Hepatocyte (in vitro differentiated cells): ENCODE data around the gene INTS12. TPM values are rescaled to one million over a fixed set of nuclear protein-coding genes. Genes with fewer than 3 reads are reported as not detected.

ENCODE experiments used
- DNase-seq: peaks from one replicate; pipeline ENCODE4 v3.0.0-alpha.2; 2016; ENCODE audit warnings: low spot score
- H2AFZ ChIP-seq: fragments of 200-600 bp; sonication (generic); 2 replicates; pipeline ENCODE4 v1.6.0; 2016; ENCODE audit warnings: antibody characterized with exemption, mild to moderate bottlenecking
- H3K27ac ChIP-seq: fragments of 200-600 bp; sonication (generic); 2 replicates; pipeline ENCODE4 v1.5.1; 2016; ENCODE audit warnings: mild to moderate bottlenecking
- H3K27me3 ChIP-seq: fragments of 200-600 bp; sonication (generic); 2 replicates; pipeline ENCODE4 v1.6.1; 2016
- H3K36me3 ChIP-seq: fragments of 200-600 bp; sonication (generic); replicated peaks from 2 replicates; pipeline ENCODE4 v1.5.1; 2016; ENCODE audit warnings: low read depth; ENCODE audit not compliant: insufficient read depth
- H3K4me1 ChIP-seq: fragments of 200-600 bp; sonication (generic); 2 replicates; pipeline ENCODE4 v1.5.1; 2016; ENCODE audit warnings: mild to moderate bottlenecking, moderate library complexity; ENCODE audit not compliant: insufficient read depth
- H3K4me2 ChIP-seq: fragments of 200-600 bp; sonication (generic); 2 replicates; pipeline ENCODE4 v1.6.0; 2016
- H3K4me3 ChIP-seq: fragments of 200-600 bp; sonication (generic); 2 replicates; pipeline ENCODE4 v1.5.1; 2016; ENCODE audit warnings: mild to moderate bottlenecking
- H3K79me2 ChIP-seq: fragments of 200-600 bp; sonication (generic); 2 replicates; pipeline ENCODE4 v1.6.0; 2017; ENCODE audit warnings: mild to moderate bottlenecking
- H3K9me2 ChIP-seq: fragments of 200-600 bp; sonication (generic); replicated peaks from 2 replicates; pipeline ENCODE4 v1.6.0; 2017; ENCODE audit warnings: mild to moderate bottlenecking; ENCODE audit not compliant: insufficient read depth
- H3K9me3 ChIP-seq: fragments of 200-600 bp; sonication (generic); 2 replicates; pipeline ENCODE4 v1.5.1; 2016; ENCODE audit warnings: low read depth, mild to moderate bottlenecking
- H4K20me1 ChIP-seq: fragments of 200-600 bp; sonication (generic); 2 replicates; pipeline ENCODE4 v1.6.0; 2016; ENCODE audit warnings: mild to moderate bottlenecking; ENCODE audit not compliant: insufficient read depth, poor library complexity, severe bottlenecking
- EZH2 ChIP-seq: fragments of 200-600 bp; sonication (generic); IDR thresholded peaks from 2 replicates; pipeline ENCODE4 v1.6.1; 2016; ENCODE audit warnings: antibody characterized with exemption, mild to moderate bottlenecking, borderline replicate concordance
- EZH2phosphoT487 ChIP-seq: fragments of 200-600 bp; sonication (generic); IDR thresholded peaks from one replicate; pipeline ENCODE4 v1.6.1; 2018; ENCODE audit warnings: antibody characterized with exemption, mild to moderate bottlenecking, low read depth, moderate library complexity; ENCODE audit not compliant: unreplicated experiment, severe bottlenecking
- WGBS: methylation state at CpG from one replicate; pipeline ENCODE4 v1.1.6; 2016; ENCODE audit warnings: low lambda C conversion rate; ENCODE audit errors: missing lambda C conversion rate; 5-methylcytosine and 5-hydroxymethylcytosine counted together
- polyA plus RNA-seq: library from polyadenylated mRNA; unstranded; fragments of >200 nt; fragmentation: Nextera tagmentation; extraction: Ambion mirVana; gene quantifications from 2 replicates; pipeline ENCODE4 v1.2.1, GENCODE V29; 2016
- total RNA-seq: library from RNA; depleted of rRNA; stranded (reverse); fragments of >200 nt; gene quantifications from 2 replicates; pipeline ENCODE4 v1.2.3, GENCODE V29; 2014
- TF ChIP-seq, protein P1 (sequence below): fragments of 200-600 bp; sonication (generic); IDR thresholded peaks from 2 replicates; pipeline ENCODE4 v1.5.1; 2016; ENCODE audit warnings: antibody characterized with exemption, mild to moderate bottlenecking; ENCODE audit not compliant: poor library complexity

The INTS12 gene
- total and polyA plus RNA-seq, 2 experiments from 2014 or later: 17.3 to 20.8 TPM

DNA sequence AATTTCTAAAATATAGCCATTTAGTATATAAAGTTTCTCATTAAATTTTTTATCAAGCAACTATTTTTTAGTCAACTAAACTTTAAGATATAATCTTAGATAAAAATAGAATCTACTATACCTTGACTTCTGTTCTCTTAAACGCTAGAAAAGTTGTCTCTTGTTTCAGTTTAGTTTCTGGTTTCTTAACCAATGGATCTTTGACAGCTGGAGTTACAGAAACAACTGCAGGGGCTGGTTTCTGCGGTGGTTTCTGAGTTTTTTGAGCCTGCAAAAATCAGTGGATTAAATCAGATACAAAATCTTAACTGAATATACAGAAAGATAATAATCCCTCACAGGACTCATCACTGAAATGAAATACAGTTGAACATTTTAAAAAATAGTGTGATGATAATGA, 21.9 kb downstream of the INTS12 start:
- Histone ChIP-seq H4K20me1 (no peaks in the 10 kb centered on the region), H3K4me3 (no peak overlapping the region), H3K4me2 (no peak overlapping the region), H3K27ac (no peak overlapping the region), H3K4me1 (no peaks in the 10 kb centered on the region), H3K36me3 (no peaks in the 10 kb centered on the region), H3K9me3 (no peaks in the 10 kb centered on the region), H2AFZ (no peak overlapping the region), H3K79me2 (no peaks in the 10 kb centered on the region), H3K27me3 (no peaks in the 10 kb centered on the region), H3K9me2 (no peaks in the 10 kb centered on the region)
- 94% methylated on average over 2 of the region's 2 CpGs for WGBS
- TF ChIP-seq EZH2 (no peak), EZH2phosphoT487 (no peak)
- TF ChIP-seq, protein P1, sequence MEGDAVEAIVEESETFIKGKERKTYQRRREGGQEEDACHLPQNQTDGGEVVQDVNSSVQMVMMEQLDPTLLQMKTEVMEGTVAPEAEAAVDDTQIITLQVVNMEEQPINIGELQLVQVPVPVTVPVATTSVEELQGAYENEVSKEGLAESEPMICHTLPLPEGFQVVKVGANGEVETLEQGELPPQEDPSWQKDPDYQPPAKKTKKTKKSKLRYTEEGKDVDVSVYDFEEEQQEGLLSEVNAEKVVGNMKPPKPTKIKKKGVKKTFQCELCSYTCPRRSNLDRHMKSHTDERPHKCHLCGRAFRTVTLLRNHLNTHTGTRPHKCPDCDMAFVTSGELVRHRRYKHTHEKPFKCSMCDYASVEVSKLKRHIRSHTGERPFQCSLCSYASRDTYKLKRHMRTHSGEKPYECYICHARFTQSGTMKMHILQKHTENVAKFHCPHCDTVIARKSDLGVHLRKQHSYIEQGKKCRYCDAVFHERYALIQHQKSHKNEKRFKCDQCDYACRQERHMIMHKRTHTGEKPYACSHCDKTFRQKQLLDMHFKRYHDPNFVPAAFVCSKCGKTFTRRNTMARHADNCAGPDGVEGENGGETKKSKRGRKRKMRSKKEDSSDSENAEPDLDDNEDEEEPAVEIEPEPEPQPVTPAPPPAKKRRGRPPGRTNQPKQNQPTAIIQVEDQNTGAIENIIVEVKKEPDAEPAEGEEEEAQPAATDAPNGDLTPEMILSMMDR: no peak
- DNase-seq: no peak

DNA sequence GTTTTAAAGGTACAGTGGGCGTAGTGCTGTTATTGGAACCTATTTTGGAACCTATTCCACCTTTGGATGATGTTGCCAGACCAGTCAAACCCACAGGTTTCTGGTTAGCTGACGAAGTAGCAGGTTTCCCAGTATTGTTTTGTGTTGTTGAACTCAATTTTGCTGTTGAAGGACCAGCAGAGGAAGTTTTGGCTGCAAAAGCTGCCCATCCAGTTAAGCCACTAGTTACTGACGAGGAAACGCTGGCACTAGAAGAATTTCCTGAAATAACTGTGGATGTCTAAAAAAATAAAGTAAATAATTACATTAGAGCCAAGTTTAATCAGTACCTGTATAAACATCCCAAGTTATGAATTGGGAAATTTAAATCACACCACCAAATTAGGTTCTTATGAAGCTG, 25.5 kb downstream of the INTS12 start:
- TF ChIP-seq EZH2 (no peak), EZH2phosphoT487 (no peak)
- TF ChIP-seq, protein P1: no peak
- H3K9me3 ChIP-seq: no peaks in the 10 kb centered on the region
- no peak overlapping the region for H3K27ac ChIP-seq
- H3K9me2 ChIP-seq: no peaks in the 10 kb centered on the region
- no peak for DNase-seq
- H3K36me3 ChIP-seq: no peaks in the 10 kb centered on the region
- no peak overlapping the region for H3K4me2 ChIP-seq
- H3K27me3 ChIP-seq: no peaks in the 10 kb centered on the region
- no peaks in the 10 kb centered on the region for H3K4me1 ChIP-seq
- H3K79me2 ChIP-seq: no peaks in the 10 kb centered on the region
- H2AFZ ChIP-seq: no peak overlapping the region
- WGBS: 92% methylated on average over 4 of the region's 4 CpGs
- H3K4me3 ChIP-seq: no peak overlapping the region
- H4K20me1 ChIP-seq: no peaks in the 10 kb centered on the region

DNA sequence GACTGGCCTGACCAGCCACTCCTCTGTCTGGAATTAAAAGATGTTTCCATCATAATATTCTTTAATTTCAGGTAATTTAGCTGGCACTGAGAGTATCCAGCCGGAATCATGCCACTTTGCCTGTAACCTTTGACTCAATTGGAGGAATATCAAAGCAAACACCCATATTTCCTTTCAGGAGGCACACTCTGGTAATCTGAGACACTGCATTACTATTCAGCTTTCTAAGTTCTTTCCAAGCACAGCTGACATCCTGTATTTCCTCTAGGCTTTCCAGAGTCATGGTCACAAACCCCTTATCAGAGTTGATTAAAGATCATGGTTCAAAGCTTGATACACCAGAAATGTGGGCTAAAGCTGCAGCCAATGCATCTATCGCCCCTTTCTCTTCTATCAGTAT, 29.3 kb downstream of the INTS12 start:
- no peak overlapping the region for H2AFZ ChIP-seq
- H3K36me3 ChIP-seq: no peaks in the 10 kb centered on the region
- no peaks in the 10 kb centered on the region for H3K4me1 ChIP-seq
- H3K4me2 ChIP-seq: no peak overlapping the region
- no peaks in the 10 kb centered on the region for H3K79me2 ChIP-seq
- 98% methylated on average over 2 of the region's 2 CpGs for WGBS
- no peaks in the 10 kb centered on the region for H3K9me3 ChIP-seq
- H3K9me2 ChIP-seq: no peaks in the 10 kb centered on the region
- TF ChIP-seq EZH2phosphoT487 (no peak), EZH2 (no peak)
- TF ChIP-seq, protein P1: no peak
- H4K20me1 ChIP-seq: no peaks in the 10 kb centered on the region
- no peaks in the 10 kb centered on the region for H3K27me3 ChIP-seq
- DNase-seq: no peak
- no peak overlapping the region for H3K4me3 ChIP-seq
- no peak overlapping the region for H3K27ac ChIP-seq

DNA sequence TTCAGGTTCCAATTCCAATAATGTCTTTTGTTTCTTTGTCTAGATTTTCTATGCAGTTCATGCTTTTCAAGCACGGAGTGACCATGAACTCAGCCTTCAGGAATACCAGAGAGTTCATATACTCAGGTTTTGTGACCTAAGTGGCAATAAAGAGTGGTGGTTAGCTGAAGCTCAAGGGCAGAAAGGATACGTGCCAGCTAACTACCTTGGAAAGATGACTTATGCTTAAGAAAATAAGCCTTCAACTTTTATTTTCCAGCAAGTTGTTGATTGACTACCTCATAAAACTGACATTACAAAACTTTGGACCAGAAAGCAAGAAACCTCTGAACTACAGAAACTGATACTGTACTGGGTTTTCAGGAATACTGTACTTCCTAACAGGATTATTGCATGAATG, 30.8 kb downstream of the INTS12 start:
- no peak overlapping the region for H3K4me2 ChIP-seq
- 79% methylated on average over 2 of the region's 2 CpGs for WGBS
- no peaks in the 10 kb centered on the region for H3K27me3 ChIP-seq
- TF ChIP-seq, protein P1: no peak
- no peak for TF ChIP-seq EZH2phosphoT487
- no peak for TF ChIP-seq EZH2
- no peak overlapping the region for H2AFZ ChIP-seq
- H3K27ac ChIP-seq: no peak overlapping the region
- no peaks in the 10 kb centered on the region for H3K79me2 ChIP-seq
- no peak overlapping the region for H3K4me3 ChIP-seq
- no peaks in the 10 kb centered on the region for H3K4me1 ChIP-seq
- no peaks in the 10 kb centered on the region for H3K9me3 ChIP-seq
- H4K20me1 ChIP-seq: no peaks in the 10 kb centered on the region
- no peaks in the 10 kb centered on the region for H3K9me2 ChIP-seq
- H3K36me3 ChIP-seq: no peaks in the 10 kb centered on the region
- DNase-seq: no peak
